ENCODE results near the gene SETD1B.
"Not testable (repeated sequence)": the region's sequence is repeated elsewhere in the genome, so short reads cannot be mapped to it uniquely, and the experiment has no call there.

The SETD1B gene

GRCh38 chr12:121849211-121849610 lies 45.4 kb downstream of the SETD1B start:
- TF ChIP-seq CTCF (IDR thresholded peaks at IDR 0.05; ENCODE audit: insufficient read depth, low read depth, low read length, missing control alignments), result no peak
- no peak for DNase-seq (ENCODE audit: low read depth)
- H3K4me3 ChIP-seq (ENCODE audit: low read depth, low read length), result no peak overlapping the region

GRCh38 chr12:121849665-121850064 lies 45.9 kb downstream of the SETD1B start:
- H3K4me3 ChIP-seq (ENCODE audit: low read depth, low read length), result no peak overlapping the region
- no peak for TF ChIP-seq CTCF (IDR thresholded peaks at IDR 0.05; ENCODE audit: insufficient read depth, low read depth, low read length, missing control alignments)
- DNase-seq (ENCODE audit: low read depth), result no peak

GRCh38 chr12:121852392-121852791 lies 48.6 kb downstream of the SETD1B start:
- not testable (repeated sequence) for H3K4me3 ChIP-seq (ENCODE audit: low read depth, low read length); DNase-seq (ENCODE audit: low read depth)

GRCh38 chr12:121857322-121858246 lies 53.8 kb downstream of the SETD1B start:
- no peak for DNase-seq (ENCODE audit: low read depth)
- no peak overlapping the region for H3K4me3 ChIP-seq (ENCODE audit: low read depth, low read length)
- TF ChIP-seq CTCF (IDR thresholded peaks at IDR 0.05; ENCODE audit: insufficient read depth, low read depth, low read length, missing control alignments), result no peak

GRCh38 chr12:121858318-121858661 lies 54.5 kb downstream of the SETD1B start:
- no peak for DNase-seq (ENCODE audit: low read depth)
- H3K4me3 ChIP-seq (ENCODE audit: low read depth, low read length), result no peak overlapping the region
- no peak for TF ChIP-seq CTCF (IDR thresholded peaks at IDR 0.05; ENCODE audit: insufficient read depth, low read depth, low read length, missing control alignments)

GRCh38 chr12:121858662-121859572 lies 55.1 kb downstream of the SETD1B start, which contains the start of gene HPD:
Gene HPD, minus strand, starts transcription at chr12:121858859. Its CDS starts 36 bp downstream, at chr12:121858823.
- no peak within 1 kb of the TSS for H3K4me3 ChIP-seq (ENCODE audit: low read depth, low read length)
- DNase-seq (ENCODE audit: low read depth), result no peak
- TF ChIP-seq CTCF (IDR thresholded peaks at IDR 0.05; ENCODE audit: insufficient read depth, low read depth, low read length, missing control alignments), result no peak

GRCh38 chr12:121860257-121860656 lies 56.4 kb downstream of the SETD1B start:
- no peak for TF ChIP-seq CTCF (IDR thresholded peaks at IDR 0.05; ENCODE audit: insufficient read depth, low read depth, low read length, missing control alignments)
- H3K4me3 ChIP-seq (ENCODE audit: low read depth, low read length), result no peak overlapping the region
- DNase-seq (ENCODE audit: low read depth), result no peak

GRCh38 chr12:121860699-121861098 lies 56.9 kb downstream of the SETD1B start:
- not testable (repeated sequence) for DNase-seq (ENCODE audit: low read depth); H3K4me3 ChIP-seq (ENCODE audit: low read depth, low read length)
